ENCODE data around the gene ZCRB1.
"Not testable (repeated sequence)": the region's sequence is repeated elsewhere in the genome, so short reads cannot be mapped to it uniquely, and the experiment has no call there.

The ZCRB1 gene, protein sequence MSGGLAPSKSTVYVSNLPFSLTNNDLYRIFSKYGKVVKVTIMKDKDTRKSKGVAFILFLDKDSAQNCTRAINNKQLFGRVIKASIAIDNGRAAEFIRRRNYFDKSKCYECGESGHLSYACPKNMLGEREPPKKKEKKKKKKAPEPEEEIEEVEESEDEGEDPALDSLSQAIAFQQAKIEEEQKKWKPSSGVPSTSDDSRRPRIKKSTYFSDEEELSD

GRCh38 chr12:42325653-42326474 is at the start of gene ZCRB1, which contains the start of gene PPHLN1:
ZCRB1 (minus strand) TSS chr12:42326094; CDS start chr12:42324102, 1,992 bp downstream.
PPHLN1 (plus strand) TSS chr12:42326167; CDS start chr12:42335903, 9,736 bp downstream.
- peak; percentile 78 for DNase-seq (ENCODE audit: low read depth)

- no peak for DNase-seq (ENCODE audit: low read depth)
These were observed 47.8 kb upstream of the ZCRB1 start for GRCh38 chr12:42373669-42374068.

GRCh38 chr12:42372154-42372791 is 46.4 kb upstream of the ZCRB1 start:
- DNase-seq (ENCODE audit: low read depth), result no peak

DNA sequence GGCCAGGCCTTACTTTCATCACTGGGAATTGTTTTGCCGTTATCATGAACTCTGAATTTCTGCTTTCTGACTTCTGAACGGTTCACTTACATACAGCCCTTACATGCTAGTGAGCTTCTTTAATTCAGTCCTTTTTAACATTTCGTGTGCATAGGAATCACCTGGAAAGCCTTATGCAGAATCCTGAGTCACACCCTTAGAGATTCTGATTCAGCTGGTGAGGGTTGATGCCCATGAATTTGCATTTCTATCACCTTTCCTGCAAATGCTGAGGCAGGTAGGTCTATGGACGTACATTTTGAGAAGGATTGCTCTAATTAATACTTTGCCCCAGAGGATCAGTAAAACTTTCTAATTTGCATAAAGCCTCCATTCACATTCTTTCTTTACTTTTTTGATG is 44.1 kb upstream of the ZCRB1 start:
- no peak for DNase-seq (ENCODE audit: low read depth)

DNA sequence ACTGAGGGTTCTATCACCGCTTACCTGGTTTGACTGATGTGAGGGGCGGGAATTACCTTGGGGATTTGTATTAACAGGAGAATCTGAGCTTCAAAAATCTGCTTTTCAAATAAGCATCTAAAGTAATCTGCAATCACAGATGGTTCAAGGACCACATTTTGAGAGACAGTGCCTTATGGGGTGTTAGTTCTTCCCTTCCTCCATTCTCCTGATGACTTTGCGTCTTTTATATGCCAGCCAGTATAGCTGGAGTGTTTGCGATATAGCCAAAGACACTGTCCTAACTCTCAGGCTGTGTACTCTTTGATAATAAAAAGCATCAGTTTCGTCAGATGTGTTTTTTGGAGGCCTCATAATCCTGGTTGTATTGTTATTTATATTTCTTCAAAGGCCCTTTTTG is 39.6 kb upstream of the ZCRB1 start:
- DNase-seq (ENCODE audit: low read depth), result no peak

DNA sequence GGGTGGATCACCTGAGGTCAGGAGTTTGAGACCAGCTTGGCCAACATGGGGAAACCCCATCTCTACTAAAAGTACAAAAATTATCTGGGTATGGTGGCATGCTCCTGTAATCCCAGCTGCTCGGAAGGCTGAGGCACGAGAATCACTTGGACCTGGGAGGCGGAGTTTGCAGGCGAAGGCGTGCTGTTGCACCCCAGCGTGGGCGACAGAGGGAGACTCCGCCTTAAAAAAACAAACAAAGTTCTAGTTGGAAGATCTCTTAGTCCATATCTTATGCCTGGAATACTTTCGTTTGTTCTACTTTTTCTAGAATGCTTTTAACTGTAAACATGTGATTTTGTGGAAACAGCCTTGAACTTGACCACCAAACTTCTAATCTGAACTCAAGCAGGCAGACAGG is 38.8 kb upstream of the ZCRB1 start:
- DNase-seq (ENCODE audit: low read depth), result no peak

GRCh38 chr12:42362647-42363260 is 36.9 kb upstream of the ZCRB1 start:
- DNase-seq (ENCODE audit: low read depth), result no peak

GRCh38 chr12:42361909-42362646 is 36.2 kb upstream of the ZCRB1 start:
- DNase-seq (ENCODE audit: low read depth), result no peak

DNA sequence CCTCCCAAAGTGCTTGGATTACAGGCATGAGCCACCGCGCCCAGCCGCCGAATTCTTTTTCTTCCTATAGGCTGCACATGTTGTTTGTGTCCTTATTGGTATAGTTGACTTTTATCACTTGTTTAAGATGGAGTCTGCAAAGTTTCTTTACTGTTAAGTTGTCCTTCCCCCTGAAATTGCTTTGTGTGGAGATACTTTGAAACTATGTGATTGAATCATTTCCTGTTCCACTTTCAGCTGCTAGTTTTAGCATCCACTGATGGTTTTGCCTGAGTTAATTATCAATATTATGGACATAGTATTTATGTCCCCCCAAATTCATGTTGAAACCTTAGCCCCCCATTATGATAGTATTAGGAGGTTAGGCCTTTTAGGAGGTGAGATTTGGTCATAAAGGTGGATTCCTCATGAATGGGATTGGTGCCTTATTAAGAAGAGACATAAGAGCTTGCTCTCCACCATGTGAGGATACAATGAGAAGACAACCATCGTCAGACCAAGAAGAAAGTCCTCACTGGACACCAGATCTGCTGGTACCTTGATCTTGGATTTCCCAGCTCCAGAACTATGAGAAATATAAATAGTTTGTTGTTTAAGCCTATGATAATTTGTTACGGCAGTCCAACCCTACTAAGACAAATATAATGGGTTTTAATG is 35.0 kb upstream of the ZCRB1 start:
- no peak for DNase-seq (ENCODE audit: low read depth)

DNA sequence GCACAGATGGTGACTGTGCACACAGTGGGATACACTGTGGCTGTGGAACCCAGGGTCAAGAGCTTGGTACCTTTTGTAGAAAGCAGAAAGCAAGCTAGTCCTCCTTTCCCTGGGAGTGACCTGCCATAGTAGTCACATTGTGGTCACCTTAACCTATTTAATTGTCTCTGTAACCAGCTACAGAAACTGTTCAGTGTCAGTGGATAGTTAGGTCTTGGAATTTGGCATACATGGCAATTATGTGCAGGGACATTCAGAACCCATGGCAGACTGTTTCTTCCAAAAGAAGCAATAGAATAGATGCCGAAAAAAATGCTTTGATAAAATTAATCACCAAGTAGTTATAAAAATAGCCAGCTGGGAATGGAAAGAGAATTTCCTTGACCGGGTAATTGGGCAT is 30.4 kb upstream of the ZCRB1 start:
- no peak for DNase-seq (ENCODE audit: low read depth)

GRCh38 chr12:42350021-42350407 is 24.1 kb upstream of the ZCRB1 start:
- DNase-seq (ENCODE audit: low read depth), result not testable (repeated sequence)

DNA sequence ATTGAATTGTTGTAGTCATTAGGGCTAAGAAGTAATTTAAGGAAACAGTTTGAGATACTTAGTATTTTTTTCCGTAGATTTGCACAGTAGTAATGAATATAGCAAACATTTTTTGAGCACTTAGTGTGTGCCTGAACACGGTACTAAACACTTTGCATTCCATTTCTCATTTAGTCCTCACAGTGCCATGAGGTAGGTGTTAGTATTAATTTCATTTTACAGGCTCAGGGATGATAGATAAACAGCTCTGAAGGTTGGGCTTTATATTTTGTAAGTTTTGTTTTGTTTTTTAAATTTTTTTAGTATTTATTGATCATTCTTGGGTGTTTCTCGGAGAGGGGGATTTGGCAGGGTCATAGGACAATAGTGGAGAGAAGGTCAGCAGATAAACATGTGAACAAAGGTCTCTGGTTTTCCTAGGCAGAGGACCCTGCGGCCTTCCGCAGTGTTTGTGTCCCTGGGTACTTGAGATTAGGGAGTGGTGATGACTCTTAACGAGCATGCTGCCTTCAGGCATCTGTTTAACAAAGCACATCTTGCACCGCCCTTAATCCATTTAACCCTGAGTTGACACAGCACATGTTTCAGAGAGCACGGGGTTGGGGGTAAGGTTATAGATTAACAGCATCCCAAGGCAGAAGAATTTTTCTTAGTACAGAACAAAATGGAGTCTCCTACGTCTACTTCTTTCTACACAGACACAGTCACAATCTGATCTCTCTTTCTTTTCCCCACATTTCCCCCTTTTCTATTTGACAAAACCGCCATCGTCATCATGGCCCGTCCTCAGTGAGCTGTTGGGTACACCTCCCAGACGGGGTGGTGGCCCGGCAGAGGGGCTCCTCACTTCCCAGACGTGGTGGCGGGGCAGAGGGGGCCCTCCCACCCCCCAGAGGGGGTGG is 23.5 kb upstream of the ZCRB1 start:
- DNase-seq (ENCODE audit: low read depth), result not testable (repeated sequence)

DNA sequence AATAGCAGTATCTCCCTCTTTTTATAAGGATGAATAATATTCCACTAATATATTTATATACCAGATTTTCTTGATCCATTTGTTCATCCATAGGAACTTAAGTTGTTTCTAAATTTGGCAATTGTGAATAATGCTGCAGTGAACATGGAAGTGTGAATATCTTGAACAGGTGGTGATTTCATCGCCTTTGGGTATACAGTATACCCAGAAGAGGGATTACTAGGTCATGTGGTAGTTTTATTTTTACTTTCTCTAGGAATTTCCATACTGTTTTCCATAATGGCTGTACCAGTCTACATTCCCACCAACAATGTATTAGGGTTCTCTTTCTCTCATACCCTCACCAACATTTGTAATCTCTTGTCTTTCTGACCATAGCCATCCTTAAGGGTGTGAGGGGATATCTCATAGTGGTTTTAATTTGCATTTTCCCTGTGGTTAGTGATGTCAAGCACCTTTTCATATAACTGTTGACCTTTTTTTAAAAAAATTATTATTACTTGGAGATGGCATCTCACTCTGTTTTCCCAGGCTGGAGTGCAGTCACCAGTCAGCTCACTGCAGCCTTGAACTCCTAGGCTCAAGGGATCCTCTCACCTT is 20.6 kb upstream of the ZCRB1 start:
- DNase-seq (ENCODE audit: low read depth), result no peak

GRCh38 chr12:42343721-42344120 is 17.8 kb upstream of the ZCRB1 start:
- no peak for DNase-seq (ENCODE audit: low read depth)

DNA sequence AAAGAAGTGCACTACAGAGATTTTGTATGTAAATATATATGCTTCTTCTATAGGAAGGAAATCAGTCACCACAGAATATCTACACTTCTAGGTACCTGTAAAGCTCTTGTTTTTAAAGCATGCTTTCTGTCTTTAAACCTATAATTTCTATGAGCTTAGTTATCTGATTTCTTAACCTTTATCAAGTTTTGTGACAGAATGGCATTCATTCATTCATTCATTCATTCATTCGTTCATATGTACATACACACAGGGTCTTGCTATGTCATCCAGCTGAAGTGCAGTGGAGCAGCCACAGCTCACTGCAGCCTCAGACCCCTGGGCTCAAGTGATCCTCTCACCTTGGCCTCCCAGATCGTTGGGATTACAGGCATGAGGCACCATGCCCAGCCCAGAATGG is 16.1 kb upstream of the ZCRB1 start:
- DNase-seq (ENCODE audit: low read depth), result no peak

- no peak for DNase-seq (ENCODE audit: low read depth)
These were observed 12.4 kb upstream of the ZCRB1 start for GRCh38 chr12:42338280-42338679.

GRCh38 chr12:42336286-42336685 is 10.4 kb upstream of the ZCRB1 start:
- no peak for DNase-seq (ENCODE audit: low read depth)

DNA sequence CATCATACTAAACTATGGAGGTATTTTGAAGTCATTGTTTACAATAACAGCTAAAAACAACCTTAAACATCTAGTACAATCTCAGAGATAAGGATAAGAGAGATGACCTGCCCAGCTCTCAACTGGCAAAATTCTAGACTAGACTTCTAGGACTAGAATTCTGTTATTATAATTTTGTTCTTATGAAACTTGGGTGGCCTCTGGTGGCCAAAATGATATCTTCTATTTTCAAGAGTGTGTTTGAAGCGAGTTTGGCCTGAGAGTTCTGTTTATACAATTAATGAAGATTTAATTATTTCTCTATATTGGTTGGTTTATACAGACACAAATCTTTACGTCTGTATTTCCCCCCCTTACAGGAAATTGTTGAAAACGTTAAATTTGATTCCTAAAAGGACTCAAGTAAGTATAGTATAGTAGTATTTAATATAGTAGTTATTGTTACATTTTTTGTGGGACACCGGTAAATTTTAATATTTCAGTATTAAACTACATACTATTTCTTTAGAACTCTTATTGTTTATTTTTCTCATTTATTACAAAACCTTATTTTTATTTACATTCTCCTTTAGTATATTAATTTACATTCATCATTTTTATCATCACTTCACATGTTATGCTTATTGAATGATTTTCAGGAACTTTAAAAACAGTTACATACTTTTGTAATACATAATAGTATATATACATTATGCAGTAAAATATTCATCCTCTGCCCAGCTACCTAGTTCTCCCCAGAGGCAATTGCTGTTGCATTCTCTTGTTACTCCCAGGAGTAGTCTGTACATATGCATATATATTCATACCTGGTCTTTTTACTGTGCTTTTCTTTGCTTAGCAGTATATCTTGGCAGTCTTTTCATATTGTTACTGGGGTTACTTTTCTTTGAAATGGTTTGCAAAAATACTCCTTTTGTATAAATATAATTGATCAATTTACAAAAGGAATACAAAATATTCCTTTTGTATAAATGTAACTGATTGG is 6.7 kb upstream of the ZCRB1 start:
- no peak for DNase-seq (ENCODE audit: low read depth)

DNA sequence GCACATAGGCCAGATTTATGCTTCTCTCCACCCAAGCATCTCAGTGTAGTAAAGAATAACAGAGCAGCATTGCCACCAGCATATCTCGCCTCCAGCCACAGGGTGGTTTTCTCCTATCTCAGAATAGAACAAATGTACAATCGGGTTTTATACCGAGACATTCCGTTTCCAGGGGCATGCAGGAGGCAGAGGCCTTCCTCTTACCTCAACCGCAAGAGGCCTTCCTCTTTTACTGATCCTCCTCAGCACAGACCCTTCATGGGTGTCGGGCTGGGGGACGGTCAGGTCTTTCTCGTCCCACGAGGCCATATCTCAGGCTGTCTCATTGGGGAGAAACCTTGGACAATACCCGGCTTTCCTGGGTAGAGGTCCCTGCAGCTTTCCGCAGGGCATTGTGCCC is 4.2 kb upstream of the ZCRB1 start:
- not testable (repeated sequence) for DNase-seq (ENCODE audit: low read depth)

Measured in activated T-cell treated with anti-CD3 and anti-CD28 coated beads for 48 hours (primary cell).